D721Med (cell line): ENCODE data around the gene SLAMF7.

Experiments used
- DNase-seq: peaks from one replicate; pipeline ENCODE4 v3.0.0; 2011; ENCODE audit warnings: low spot score; ENCODE audit not compliant: insufficient read length
- FAIRE-seq: peaks from 2 replicates; lab custom pipeline; 2011; peaks lifted over from hg19 to GRCh38; lab: Jason Lieb, UNC
- TF ChIP-seq, protein P1 (sequence below): IDR thresholded peaks from 2 replicates; pipeline ENCODE4 v1.5.1; 2012; ENCODE audit warnings: mild to moderate bottlenecking, control low read depth; ENCODE audit not compliant: insufficient read depth; ENCODE audit errors: missing control alignments

Gene SLAMF7

DNA sequence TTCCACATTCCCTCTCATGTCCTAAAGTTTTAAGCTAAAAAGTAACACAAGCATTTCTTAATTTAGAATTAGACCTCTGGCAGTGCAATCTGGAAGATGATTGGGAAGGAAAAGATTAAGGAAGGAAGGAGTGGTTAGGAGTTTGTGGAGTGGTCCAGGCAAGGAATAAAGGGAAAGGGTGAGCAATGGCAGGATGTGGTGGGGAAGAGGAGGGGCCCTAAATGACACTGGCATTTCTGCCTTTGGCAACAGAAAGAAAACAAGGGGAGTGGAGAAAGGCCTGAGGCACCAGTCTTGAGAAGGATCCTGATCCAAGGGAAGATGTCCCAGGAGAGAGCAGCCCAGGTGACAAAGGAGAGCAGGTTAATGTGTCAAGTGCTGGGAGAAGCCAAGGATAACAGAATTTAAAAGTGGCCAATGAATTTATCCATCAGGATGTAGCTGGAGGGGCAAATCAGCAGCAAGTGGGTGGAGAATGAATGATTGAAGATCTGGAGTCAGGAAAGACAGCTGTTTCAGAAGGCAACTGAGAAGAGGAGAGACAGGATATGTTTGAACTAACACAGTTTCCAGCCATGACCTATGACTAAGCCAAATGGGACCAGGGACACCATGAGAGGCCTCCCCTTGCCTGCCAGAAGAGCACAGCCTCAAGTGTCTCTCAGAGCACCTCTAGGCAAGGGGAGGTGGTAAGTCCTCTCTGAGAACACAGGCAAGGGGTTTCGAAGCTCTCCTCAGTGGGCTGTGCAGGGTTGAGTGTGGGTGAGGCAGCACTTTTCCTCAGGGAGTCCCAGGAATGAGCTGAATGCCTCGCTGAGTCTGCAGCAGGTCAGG is 36.1 kb downstream of the SLAMF7 start:
- TF ChIP-seq, protein P1, sequence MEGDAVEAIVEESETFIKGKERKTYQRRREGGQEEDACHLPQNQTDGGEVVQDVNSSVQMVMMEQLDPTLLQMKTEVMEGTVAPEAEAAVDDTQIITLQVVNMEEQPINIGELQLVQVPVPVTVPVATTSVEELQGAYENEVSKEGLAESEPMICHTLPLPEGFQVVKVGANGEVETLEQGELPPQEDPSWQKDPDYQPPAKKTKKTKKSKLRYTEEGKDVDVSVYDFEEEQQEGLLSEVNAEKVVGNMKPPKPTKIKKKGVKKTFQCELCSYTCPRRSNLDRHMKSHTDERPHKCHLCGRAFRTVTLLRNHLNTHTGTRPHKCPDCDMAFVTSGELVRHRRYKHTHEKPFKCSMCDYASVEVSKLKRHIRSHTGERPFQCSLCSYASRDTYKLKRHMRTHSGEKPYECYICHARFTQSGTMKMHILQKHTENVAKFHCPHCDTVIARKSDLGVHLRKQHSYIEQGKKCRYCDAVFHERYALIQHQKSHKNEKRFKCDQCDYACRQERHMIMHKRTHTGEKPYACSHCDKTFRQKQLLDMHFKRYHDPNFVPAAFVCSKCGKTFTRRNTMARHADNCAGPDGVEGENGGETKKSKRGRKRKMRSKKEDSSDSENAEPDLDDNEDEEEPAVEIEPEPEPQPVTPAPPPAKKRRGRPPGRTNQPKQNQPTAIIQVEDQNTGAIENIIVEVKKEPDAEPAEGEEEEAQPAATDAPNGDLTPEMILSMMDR, result no peak
- FAIRE-seq (no peak), DNase-seq (no peak)

DNA sequence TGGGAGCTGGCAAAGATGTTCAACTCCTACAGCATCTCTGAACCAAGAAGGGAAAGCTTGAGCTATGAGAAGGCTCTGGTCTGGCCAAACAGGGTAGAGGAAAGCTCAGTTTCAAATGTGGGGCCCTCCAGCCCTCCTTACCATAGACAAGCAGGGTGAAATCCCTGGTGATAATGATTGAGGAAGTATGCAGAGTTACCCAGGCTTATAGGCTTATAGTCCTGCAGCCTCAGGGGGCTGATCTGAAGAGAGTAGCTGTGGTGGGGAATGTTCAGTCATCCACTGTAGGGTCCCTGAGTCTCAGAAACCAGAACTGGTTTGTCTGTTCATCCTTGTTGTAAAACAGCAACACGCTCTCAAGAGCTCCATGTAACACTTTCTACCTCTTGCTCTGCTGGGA is 37.1 kb downstream of the SLAMF7 start:
- TF ChIP-seq, protein P1, result no peak
- DNase-seq (no peak), FAIRE-seq (no peak)

DNA sequence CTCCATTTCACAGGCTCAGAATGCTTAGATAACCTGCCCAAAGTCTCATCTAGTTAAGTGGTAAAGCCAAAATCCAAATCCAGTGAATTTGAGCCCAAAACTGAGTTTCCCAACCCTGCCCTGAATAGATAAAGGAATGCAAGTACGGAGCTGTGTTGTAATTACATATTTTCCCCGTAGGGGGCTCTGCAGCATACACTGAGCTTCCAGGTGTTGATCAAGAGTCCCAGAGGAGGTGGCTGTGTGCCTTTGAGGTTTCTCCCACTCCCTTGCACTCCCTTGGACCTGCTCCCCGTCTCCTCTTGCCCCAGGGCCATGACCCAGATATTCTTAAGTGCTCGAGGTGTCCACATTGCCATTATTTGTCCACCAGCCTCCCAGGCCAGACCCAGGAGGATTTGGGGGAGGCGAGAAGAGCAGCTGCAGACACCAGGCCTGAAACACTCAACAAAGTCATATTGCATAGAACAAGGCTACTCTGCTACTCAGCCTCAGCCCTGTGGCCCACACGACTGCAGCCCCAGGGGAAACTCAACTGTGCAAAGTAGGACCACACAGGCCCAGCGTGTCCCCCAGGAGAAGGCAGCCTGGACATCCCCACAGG is 38.5 kb downstream of the SLAMF7 start:
- no peak for FAIRE-seq
- DNase-seq, result no peak
- TF ChIP-seq, protein P1, result peak; percentile 46

DNA sequence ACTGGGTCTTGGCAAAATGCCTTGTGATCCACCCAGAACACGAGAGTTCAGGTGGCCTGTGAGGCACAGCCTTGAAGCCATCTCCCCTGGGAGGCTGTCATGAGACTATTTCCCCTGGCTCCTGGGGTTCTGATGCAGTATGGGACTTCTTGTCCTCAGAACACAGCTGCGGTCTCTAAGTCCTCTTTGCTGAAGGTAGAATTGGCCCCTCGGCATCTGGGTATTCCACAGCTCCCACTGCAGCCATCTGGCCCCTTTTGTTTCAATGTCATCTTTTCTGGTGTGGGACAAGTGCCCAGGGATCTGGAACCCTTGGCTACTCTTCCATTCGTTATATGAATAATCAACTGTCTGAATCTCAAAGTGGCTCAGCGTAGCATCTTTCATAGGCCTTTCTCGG is 39.9 kb downstream of the SLAMF7 start:
- no peak for FAIRE-seq
- TF ChIP-seq, protein P1, result no peak

DNA sequence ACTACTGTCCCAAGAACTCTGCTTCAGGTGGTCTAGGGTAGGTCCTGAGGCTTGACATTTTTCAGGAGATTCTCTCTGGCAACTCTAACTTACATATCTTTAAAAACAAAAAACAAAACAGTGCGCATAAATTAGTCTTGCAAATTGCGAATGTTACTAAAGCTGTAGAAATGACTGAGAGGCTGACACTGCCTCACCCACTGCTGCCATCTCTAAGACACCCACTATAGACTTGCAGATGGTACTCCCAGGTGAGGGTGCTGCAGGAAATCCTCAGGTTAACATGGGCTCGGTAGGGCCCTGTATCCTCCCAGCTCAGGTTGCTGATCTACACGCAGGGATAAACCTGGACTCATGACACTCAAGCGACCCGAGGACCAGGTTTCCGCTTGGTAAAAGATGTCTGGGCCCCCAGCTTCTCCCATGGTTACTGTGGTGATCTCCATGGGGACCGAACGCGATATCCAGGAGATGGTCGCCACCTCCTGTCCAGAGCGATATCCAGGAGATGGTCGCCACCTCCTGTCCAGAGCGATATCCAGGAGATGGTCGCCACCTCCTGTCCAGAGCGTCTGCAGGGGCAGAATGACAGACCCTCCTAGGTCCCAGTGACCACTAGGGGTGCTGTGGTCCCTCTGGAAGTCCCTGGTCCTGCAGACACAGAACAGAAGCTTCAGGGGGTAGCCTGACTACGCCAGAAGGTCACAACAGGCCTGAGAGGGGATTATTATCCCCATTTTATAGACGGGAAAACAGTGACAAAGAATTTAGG is 40.8 kb downstream of the SLAMF7 start:
- TF ChIP-seq, protein P1, result peak; percentile 49
- DNase-seq (no peak), FAIRE-seq (no peak)

More for the DNA sequence above, 39.9 kb downstream of the SLAMF7 start:
- no peak for DNase-seq

DNA sequence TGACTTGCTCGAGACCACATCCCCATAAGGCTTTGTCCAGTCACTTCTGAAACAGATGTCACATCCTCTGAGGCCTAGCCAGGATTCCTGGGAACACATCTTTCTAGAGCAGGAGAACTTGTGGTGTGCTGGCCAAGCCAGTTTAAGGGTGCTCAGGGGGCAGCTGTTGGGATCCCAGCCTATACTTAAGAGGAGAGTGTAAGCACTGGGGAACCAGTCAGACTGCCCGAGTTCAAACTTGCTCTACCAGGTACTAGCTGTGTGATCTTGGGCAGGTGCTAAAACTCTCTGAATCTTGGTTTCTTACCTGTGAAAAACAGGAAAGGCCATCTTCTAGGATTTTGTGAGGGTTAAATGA is 41.3 kb downstream of the SLAMF7 start:
- DNase-seq (no peak), FAIRE-seq (no peak)
- TF ChIP-seq, protein P1, result no peak
